ENCODE measurements around the gene DERA. TPM values are rescaled to one million over a fixed set of nuclear protein-coding genes. Genes with fewer than 3 reads are reported as not detected.

Gene DERA
- total RNA-seq, 1 experiment from 2014 or later = 43.7 TPM

GRCh38 chr12:15875863-15876262 is 35.3 kb upstream of the DERA start:
- no peak overlapping the region for H3K27ac ChIP-seq (ENCODE audit: low read depth, low read length, poor library complexity, severe bottlenecking)
- H3K4me1 ChIP-seq (ENCODE audit: insufficient read depth, low read length, poor library complexity, severe bottlenecking) = no peaks in the 10 kb centered on the region
- H3K4me3 ChIP-seq (ENCODE audit: low read depth, low read length, poor library complexity, severe bottlenecking) = no peak overlapping the region
- H3K36me3 ChIP-seq (ENCODE audit: insufficient read depth, low read length, poor library complexity, severe bottlenecking) = no peaks in the 10 kb centered on the region
- intact Hi-C loops (cut with micrococcal nuclease; ENCODE audit: unreplicated experiment) = no loop called here
- POLR2A ChIA-PET (ENCODE audit: low non-redundant PET) = no interaction called here
- TF ChIP-seq CTCF (conservative IDR thresholded peaks at IDR 0.05; ENCODE audit: low read depth, low read length) (no peak), EZH2 (IDR thresholded peaks at IDR 0.05; ENCODE audit: borderline replicate concordance, low read depth, low read length, poor library complexity, severe bottlenecking) (no peak)
- BruUV-seq (replicated peaks) = no TSS peak
- no peaks in the 10 kb centered on the region for H3K9me3 ChIP-seq (ENCODE audit: low read depth, low read length, poor library complexity, severe bottlenecking)
- no peak for DNase-seq (ENCODE audit: low spot score)
- CTCF ChIA-PET = no interaction called here
- H3K27me3 ChIP-seq (replicated peaks; ENCODE audit: insufficient read depth, low read depth, low read length, poor library complexity) = no peaks in the 10 kb centered on the region

GRCh38 chr12:15879413-15879812 is 31.7 kb upstream of the DERA start:
- TF ChIP-seq EZH2 (IDR thresholded peaks at IDR 0.05; ENCODE audit: borderline replicate concordance, low read depth, low read length, poor library complexity, severe bottlenecking) (no peak), CTCF (conservative IDR thresholded peaks at IDR 0.05; ENCODE audit: low read depth, low read length) (no peak)
- Histone ChIP-seq H3K4me1 (ENCODE audit: insufficient read depth, low read length, poor library complexity, severe bottlenecking) (peaks cover 8% of the 10 kb centered on the region), H3K27me3 (replicated peaks; ENCODE audit: insufficient read depth, low read depth, low read length, poor library complexity) (no peaks in the 10 kb centered on the region), H3K36me3 (ENCODE audit: insufficient read depth, low read length, poor library complexity, severe bottlenecking) (no peaks in the 10 kb centered on the region), H3K27ac (ENCODE audit: low read depth, low read length, poor library complexity, severe bottlenecking) (no peak overlapping the region), H3K9me3 (ENCODE audit: low read depth, low read length, poor library complexity, severe bottlenecking) (no peaks in the 10 kb centered on the region), H3K4me3 (ENCODE audit: low read depth, low read length, poor library complexity, severe bottlenecking) (no peak overlapping the region)
- no peak for DNase-seq (ENCODE audit: low spot score)
- ChIA-PET POLR2A (ENCODE audit: low non-redundant PET) (no interaction called here), CTCF (no interaction called here)
- intact Hi-C loops (cut with micrococcal nuclease; ENCODE audit: unreplicated experiment) = no loop called here
- no TSS peak for BruUV-seq (replicated peaks)

- BruUV-seq (replicated peaks) = no TSS peak
- intact Hi-C loops (cut with micrococcal nuclease; ENCODE audit: unreplicated experiment) = no loop called here
- Histone ChIP-seq H3K9me3 (ENCODE audit: low read depth, low read length, poor library complexity, severe bottlenecking) (no peaks in the 10 kb centered on the region), H3K27me3 (replicated peaks; ENCODE audit: insufficient read depth, low read depth, low read length, poor library complexity) (no peaks in the 10 kb centered on the region), H3K36me3 (ENCODE audit: insufficient read depth, low read length, poor library complexity, severe bottlenecking) (peaks cover 2% of the 10 kb centered on the region), H3K27ac (ENCODE audit: low read depth, low read length, poor library complexity, severe bottlenecking) (no peak overlapping the region), H3K4me3 (ENCODE audit: low read depth, low read length, poor library complexity, severe bottlenecking) (no peak overlapping the region), H3K4me1 (ENCODE audit: insufficient read depth, low read length, poor library complexity, severe bottlenecking) (peaks cover 13% of the 10 kb centered on the region)
- no peak for DNase-seq (ENCODE audit: low spot score)
- TF ChIP-seq CTCF (conservative IDR thresholded peaks at IDR 0.05; ENCODE audit: low read depth, low read length) = no peak
- TF ChIP-seq EZH2 (IDR thresholded peaks at IDR 0.05; ENCODE audit: borderline replicate concordance, low read depth, low read length, poor library complexity, severe bottlenecking) = no peak
- ChIA-PET POLR2A (ENCODE audit: low non-redundant PET) (no interaction called here), CTCF (no interaction called here)
Observed at GRCh38 chr12:15880721-15881120, 30.4 kb upstream of the DERA start.

Measured in A673 (cell line).